ENCODE results near the gene CAPN11. TPM values are rescaled to one million over a fixed set of nuclear protein-coding genes. Genes with fewer than 3 reads are reported as not detected.
A peak's percentile ranks its signal among the peaks of the same experiment; 100 is the strongest.

CAPN11 gene
- total and polyA plus RNA-seq, 9 of the 15 experiments (the other 6 are each of a cell fraction or from before 2014, with no cell fraction given): 0.03 to 0.61 (median 0.17) TPM; not detected in 1

DNA sequence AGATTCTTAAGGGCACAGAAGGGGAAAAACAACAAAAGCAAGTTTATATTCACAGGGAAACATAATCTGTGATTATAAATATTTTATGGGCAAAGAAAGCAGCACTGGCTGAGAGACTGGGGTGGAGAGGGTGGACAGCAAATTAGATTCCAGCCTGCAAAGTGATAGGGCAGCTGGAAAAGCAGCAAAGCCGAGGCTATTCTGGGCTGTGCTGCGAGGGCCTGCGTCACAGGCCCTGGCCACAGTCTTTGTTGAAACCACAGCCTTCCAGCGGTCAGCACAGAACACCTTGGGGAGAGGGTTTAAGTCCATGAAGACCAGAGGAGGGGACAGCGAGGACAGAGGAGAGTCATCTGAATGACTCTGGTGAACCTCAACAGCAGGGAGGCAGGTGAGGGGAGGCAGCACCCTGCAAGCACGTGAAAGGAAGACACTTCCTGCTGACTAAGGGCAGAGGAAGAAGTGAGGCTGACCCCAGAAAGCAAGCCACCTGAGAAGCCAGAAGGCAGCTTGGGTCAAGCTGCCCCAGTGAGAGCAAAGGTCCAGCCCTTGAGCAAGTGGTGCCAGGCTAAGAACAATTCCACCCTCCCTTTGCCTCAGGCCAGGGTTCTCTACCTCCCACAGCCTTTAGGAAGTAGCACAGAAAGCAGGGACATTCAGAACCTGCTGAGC is 48.5 kb upstream of the CAPN11 start:
- intact Hi-C loops (cut with micrococcal nuclease): no loop called here
- TF ChIP-seq BDP1 (IDR thresholded peaks at IDR 0.05; ENCODE audit: insufficient read depth, insufficient read length) (no peak), SAFB (IDR thresholded peaks at IDR 0.05; ENCODE audit: borderline replicate concordance, low read depth, low read length) (no peak), ZNF431 (CRISPR knock-in tag; IDR thresholded peaks at IDR 0.05) (no peak), HEY1 (CRISPR knock-in tag; IDR thresholded peaks at IDR 0.05; ENCODE audit: borderline replicate concordance) (no peak), FIP1L1 (IDR thresholded peaks at IDR 0.05; ENCODE audit: low read depth, low read length, poor library complexity, severe bottlenecking) (no peak), CBX3 (IDR thresholded peaks at IDR 0.05; ENCODE audit: borderline replicate concordance in 1 of 2, low read length in 2 of 2) (no peak), CHD2 (IDR thresholded peaks at IDR 0.05; ENCODE audit: low read depth, low read length) (no peak), XRCC3 (IDR thresholded peaks at IDR 0.05) (no peak), ZNF507 (tag; conservative IDR thresholded peaks at IDR 0.05) (no peak), ZNF212 (CRISPR knock-in tag; IDR thresholded peaks at IDR 0.05) (no peak), SMARCA5 (IDR thresholded peaks at IDR 0.05) (no peak)
- TF ChIP-seq, protein P1, sequence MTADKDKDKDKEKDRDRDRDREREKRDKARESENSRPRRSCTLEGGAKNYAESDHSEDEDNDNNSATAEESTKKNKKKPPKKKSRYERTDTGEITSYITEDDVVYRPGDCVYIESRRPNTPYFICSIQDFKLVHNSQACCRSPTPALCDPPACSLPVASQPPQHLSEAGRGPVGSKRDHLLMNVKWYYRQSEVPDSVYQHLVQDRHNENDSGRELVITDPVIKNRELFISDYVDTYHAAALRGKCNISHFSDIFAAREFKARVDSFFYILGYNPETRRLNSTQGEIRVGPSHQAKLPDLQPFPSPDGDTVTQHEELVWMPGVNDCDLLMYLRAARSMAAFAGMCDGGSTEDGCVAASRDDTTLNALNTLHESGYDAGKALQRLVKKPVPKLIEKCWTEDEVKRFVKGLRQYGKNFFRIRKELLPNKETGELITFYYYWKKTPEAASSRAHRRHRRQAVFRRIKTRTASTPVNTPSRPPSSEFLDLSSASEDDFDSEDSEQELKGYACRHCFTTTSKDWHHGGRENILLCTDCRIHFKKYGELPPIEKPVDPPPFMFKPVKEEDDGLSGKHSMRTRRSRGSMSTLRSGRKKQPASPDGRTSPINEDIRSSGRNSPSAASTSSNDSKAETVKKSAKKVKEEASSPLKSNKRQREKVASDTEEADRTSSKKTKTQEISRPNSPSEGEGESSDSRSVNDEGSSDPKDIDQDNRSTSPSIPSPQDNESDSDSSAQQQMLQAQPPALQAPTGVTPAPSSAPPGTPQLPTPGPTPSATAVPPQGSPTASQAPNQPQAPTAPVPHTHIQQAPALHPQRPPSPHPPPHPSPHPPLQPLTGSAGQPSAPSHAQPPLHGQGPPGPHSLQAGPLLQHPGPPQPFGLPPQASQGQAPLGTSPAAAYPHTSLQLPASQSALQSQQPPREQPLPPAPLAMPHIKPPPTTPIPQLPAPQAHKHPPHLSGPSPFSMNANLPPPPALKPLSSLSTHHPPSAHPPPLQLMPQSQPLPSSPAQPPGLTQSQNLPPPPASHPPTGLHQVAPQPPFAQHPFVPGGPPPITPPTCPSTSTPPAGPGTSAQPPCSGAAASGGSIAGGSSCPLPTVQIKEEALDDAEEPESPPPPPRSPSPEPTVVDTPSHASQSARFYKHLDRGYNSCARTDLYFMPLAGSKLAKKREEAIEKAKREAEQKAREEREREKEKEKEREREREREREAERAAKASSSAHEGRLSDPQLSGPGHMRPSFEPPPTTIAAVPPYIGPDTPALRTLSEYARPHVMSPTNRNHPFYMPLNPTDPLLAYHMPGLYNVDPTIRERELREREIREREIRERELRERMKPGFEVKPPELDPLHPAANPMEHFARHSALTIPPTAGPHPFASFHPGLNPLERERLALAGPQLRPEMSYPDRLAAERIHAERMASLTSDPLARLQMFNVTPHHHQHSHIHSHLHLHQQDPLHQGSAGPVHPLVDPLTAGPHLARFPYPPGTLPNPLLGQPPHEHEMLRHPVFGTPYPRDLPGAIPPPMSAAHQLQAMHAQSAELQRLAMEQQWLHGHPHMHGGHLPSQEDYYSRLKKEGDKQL (CRISPR knock-in tag; IDR thresholded peaks at IDR 0.05; ENCODE audit: borderline replicate concordance): no peak
- TF ChIP-seq, protein P2, sequence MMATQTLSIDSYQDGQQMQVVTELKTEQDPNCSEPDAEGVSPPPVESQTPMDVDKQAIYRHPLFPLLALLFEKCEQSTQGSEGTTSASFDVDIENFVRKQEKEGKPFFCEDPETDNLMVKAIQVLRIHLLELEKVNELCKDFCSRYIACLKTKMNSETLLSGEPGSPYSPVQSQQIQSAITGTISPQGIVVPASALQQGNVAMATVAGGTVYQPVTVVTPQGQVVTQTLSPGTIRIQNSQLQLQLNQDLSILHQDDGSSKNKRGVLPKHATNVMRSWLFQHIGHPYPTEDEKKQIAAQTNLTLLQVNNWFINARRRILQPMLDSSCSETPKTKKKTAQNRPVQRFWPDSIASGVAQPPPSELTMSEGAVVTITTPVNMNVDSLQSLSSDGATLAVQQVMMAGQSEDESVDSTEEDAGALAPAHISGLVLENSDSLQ (IDR thresholded peaks at IDR 0.05): no peak
- TF ChIP-seq, protein P3, sequence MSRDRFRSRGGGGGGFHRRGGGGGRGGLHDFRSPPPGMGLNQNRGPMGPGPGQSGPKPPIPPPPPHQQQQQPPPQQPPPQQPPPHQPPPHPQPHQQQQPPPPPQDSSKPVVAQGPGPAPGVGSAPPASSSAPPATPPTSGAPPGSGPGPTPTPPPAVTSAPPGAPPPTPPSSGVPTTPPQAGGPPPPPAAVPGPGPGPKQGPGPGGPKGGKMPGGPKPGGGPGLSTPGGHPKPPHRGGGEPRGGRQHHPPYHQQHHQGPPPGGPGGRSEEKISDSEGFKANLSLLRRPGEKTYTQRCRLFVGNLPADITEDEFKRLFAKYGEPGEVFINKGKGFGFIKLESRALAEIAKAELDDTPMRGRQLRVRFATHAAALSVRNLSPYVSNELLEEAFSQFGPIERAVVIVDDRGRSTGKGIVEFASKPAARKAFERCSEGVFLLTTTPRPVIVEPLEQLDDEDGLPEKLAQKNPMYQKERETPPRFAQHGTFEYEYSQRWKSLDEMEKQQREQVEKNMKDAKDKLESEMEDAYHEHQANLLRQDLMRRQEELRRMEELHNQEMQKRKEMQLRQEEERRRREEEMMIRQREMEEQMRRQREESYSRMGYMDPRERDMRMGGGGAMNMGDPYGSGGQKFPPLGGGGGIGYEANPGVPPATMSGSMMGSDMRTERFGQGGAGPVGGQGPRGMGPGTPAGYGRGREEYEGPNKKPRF (IDR thresholded peaks at IDR 0.05; ENCODE audit: low read depth, low read length): no peak

More for the DNA sequence above, 48.5 kb upstream of the CAPN11 start:
- in situ Hi-C loops (cut with MboI): no loop called here
- H3K4me1 ChIP-seq (replicated peaks in 1 of 2; ENCODE audit: control insufficient read depth in 2 of 2, insufficient read depth in 2 of 2, low read length in 2 of 2): peaks cover 0 to 3% of the 10 kb centered on the region in 2 experiments; a peak in 2 of 5 replicates
- H3K9me3 ChIP-seq (replicated peaks; ENCODE audit: control insufficient read depth, insufficient read depth, low read depth, low read length): no peaks in the 10 kb centered on the region
- H4K20me1 ChIP-seq (replicated peaks; ENCODE audit: control insufficient read depth, insufficient read depth, low read length): peaks cover 4% of the 10 kb centered on the region; the same call in 1 of the 2 replicates
- H3K4me2 ChIP-seq (ENCODE audit: insufficient read depth, low read length): no peak overlapping the region
- WGBS (ENCODE audit: insufficient coverage, low coverage, missing lambda C conversion rate): 76% methylated on average over 6 of the region's 6 CpGs
- CTCF ChIA-PET (ENCODE audit: low intra/inter-chr PET ratio): no interaction called here
- ATAC-seq: no peak
- no peaks in the 10 kb centered on the region for H3K27me3 ChIP-seq (ENCODE audit: control insufficient read depth in 2 of 2, insufficient read depth in 2 of 2, low read length in 2 of 2)
- H3K9ac ChIP-seq (ENCODE audit: insufficient read depth in 1 of 2, low read depth in 2 of 2, low read length in 2 of 2): peak overlapping the region in 1 of 2 experiments; percentile 30; a peak in 2 of 4 replicates
- H3K27ac ChIP-seq (ENCODE audit: extremely low read depth, low read depth, low read length): no peak overlapping the region; the same call in 2 of the 3 replicates
- DNase-seq (ENCODE audit: extremely low read depth in 1 of 4, low spot score in 3 of 4): no peak
- H3K4me3 ChIP-seq: no peak overlapping the region
- no peaks in the 10 kb centered on the region for H3K9me1 ChIP-seq (ENCODE audit: control insufficient read depth, insufficient read depth, low read length)
- POLR2A ChIA-PET: interaction anchor here (0.7 to 2.7 kb wide), 5 partner anchors 10 to 137 kb away, joined by 3 to 14 read pairs (median 3); no protein-coding TSS in a partner anchor
- no TSS peak for BruUV-seq (replicated peaks)
- FAIRE-seq: no peak
- peaks cover 94% of the 10 kb centered on the region for H3K36me3 ChIP-seq (ENCODE audit: control insufficient read depth, insufficient read depth, low read length)
- no peak overlapping the region for H2AFZ ChIP-seq (ENCODE audit: low read depth, low read length)
- H3K79me2 ChIP-seq (ENCODE audit: control insufficient read depth, insufficient read depth, low read length): peaks cover 49% of the 10 kb centered on the region

Data from K562 (cell line).